GM12878 (cell line): ENCODE measurements around the gene RAPGEF1. TPM values are rescaled to one million over a fixed set of nuclear protein-coding genes. Genes with fewer than 3 reads are reported as not detected.

ENCODE experiments used
- ATAC-seq: fragments of 200-7000 bp; cut with Tn5 transposase; 3 replicates; pipeline ENCODE4 v1.9.1; 2020; ENCODE audit warnings: mild to moderate bottlenecking, moderate library complexity
- BruUV-seq: library from RNA; stranded (reverse); fragments of 400-500 nt; replicated peaks from 2 replicates; lab custom pipeline; 2021; lab: Mats Ljungman, UMichigan
- CTCF ChIA-PET: fragments of 300-600 bp; sonication (Branson Sonifier 250); formaldehyde crosslinking; extraction: SDS; loops from one replicate; lab custom pipeline; 2021; ENCODE audit warnings: inconsistent platforms; lab: Yijun Ruan, JAX
- POLR2A ChIA-PET: fragments of 350-600 bp; formaldehyde crosslinking; extraction: SDS; loops from one replicate; lab custom pipeline; 2021; ENCODE audit warnings: inconsistent platforms; lab: Charles Lee
- RAD21 ChIA-PET: fragments of 300-600 bp; sonication (Branson Sonifier 250); formaldehyde crosslinking; loops from one replicate; lab custom pipeline; 2023; ENCODE audit warnings: antibody characterized with exemption; ENCODE audit not compliant: unreplicated experiment; lab: Charles Lee
- SMC1A ChIA-PET: fragments of 300-600 bp; sonication (Branson Sonifier 250); formaldehyde crosslinking; loops from one replicate; lab custom pipeline; 2023; ENCODE audit not compliant: unreplicated experiment, uncharacterized antibody; lab: Charles Lee
- DNase-seq: peaks from one replicate; pipeline ENCODE4 v3.0.0-alpha.2; 2011; ENCODE audit warnings: low read depth, low spot score
- FAIRE-seq: peaks from 3 replicates; lab custom pipeline; 2011; peaks lifted over from hg19 to GRCh38; lab: Jason Lieb, UNC
- H2AFZ ChIP-seq: 2 replicates; pipeline ENCODE4 v1.6.0; 2011; ENCODE audit warnings: low read depth, low read length, control low read depth; ENCODE audit not compliant: control insufficient read depth
- H3K27ac ChIP-seq: 2 replicates; pipeline ENCODE4 v1.5.1; 2011; ENCODE audit warnings: control low read depth; ENCODE audit not compliant: control insufficient read depth, insufficient read depth
- H3K27me3 ChIP-seq, 2 experiments: replicated peaks in 1 of 2; 2 replicates each; pipeline versions ENCODE4 v1.6.0 to v1.6.1; 2011; ENCODE audit warnings: low read length in 1 of 2; ENCODE audit not compliant: control insufficient read depth in 2 of 2, insufficient read depth in 2 of 2
- H3K36me3 ChIP-seq, 2 experiments: 2 replicates each; pipeline ENCODE4 v1.5.1; 2011; ENCODE audit warnings: low read length in 1 of 2; ENCODE audit not compliant: control insufficient read depth in 2 of 2, insufficient read depth in 2 of 2
- H3K4me1 ChIP-seq: 2 replicates; pipeline ENCODE4 v1.6.1; 2011; ENCODE audit warnings: mild to moderate bottlenecking, low read length, moderate library complexity, mixed read lengths; ENCODE audit not compliant: control insufficient read depth, insufficient read depth
- H3K4me2 ChIP-seq: 2 replicates; pipeline ENCODE4 v1.6.0; 2011; ENCODE audit warnings: control low read depth; ENCODE audit not compliant: control insufficient read depth, insufficient read depth
- H3K4me3 ChIP-seq: fragments of 200-600 bp; sonication (generic); 2 replicates; pipeline ENCODE4 v1.5.1; 2016
- H3K79me2 ChIP-seq: 2 replicates; pipeline ENCODE4 v1.6.0; 2011; ENCODE audit warnings: low read length; ENCODE audit not compliant: control insufficient read depth, insufficient read depth
- H3K9ac ChIP-seq: 2 replicates; pipeline ENCODE4 v1.8.0; 2011; ENCODE audit warnings: low read length, control low read depth, mixed read lengths; ENCODE audit not compliant: control insufficient read depth, insufficient read depth
- H3K9me3 ChIP-seq: replicated peaks from 3 replicates; pipeline ENCODE4 v1.5.1; 2011; ENCODE audit warnings: mild to moderate bottlenecking, low read length; ENCODE audit not compliant: control insufficient read depth, insufficient read depth
- H4K20me1 ChIP-seq: 2 replicates; pipeline ENCODE4 v1.6.0; 2011; ENCODE audit not compliant: control insufficient read depth, insufficient read depth
- E4F1 ChIP-seq: fragments of 450-650 bp; IDR thresholded peaks from 2 replicates; pipeline ENCODE4 v1.6.1; 2018; ENCODE audit warnings: borderline replicate concordance, mild to moderate bottlenecking; ENCODE audit not compliant: partially characterized antibody
- FOXM1 ChIP-seq: IDR thresholded peaks from 2 replicates; pipeline ENCODE4 v1.6.1; 2012; ENCODE audit warnings: low read depth, mild to moderate bottlenecking, inconsistent platforms, low read length, moderate library complexity
- LARP7 ChIP-seq: fragments of 450-650 bp; IDR thresholded peaks from 2 replicates; pipeline ENCODE4 v1.6.1; 2017; ENCODE audit warnings: mild to moderate bottlenecking
- MTA3 ChIP-seq: IDR thresholded peaks from 2 replicates; pipeline ENCODE4 v1.6.1; 2012; ENCODE audit warnings: low read length, inconsistent platforms, borderline replicate concordance
- POU2F2 ChIP-seq: IDR thresholded peaks from 3 replicates; pipeline ENCODE4 v1.6.1; 2011; ENCODE audit warnings: low read depth, mild to moderate bottlenecking, low read length, borderline replicate concordance
- RAD51 ChIP-seq: fragments of 450-650 bp; IDR thresholded peaks from 2 replicates; pipeline ENCODE4 v1.6.1; 2016; ENCODE audit warnings: moderate library complexity, mild to moderate bottlenecking, inconsistent platforms
- RUNX3 ChIP-seq: IDR thresholded peaks from 2 replicates; pipeline ENCODE4 v1.6.1; 2012; ENCODE audit warnings: low read length, inconsistent platforms
- SMAD5 ChIP-seq: IDR thresholded peaks from 2 replicates; pipeline ENCODE4 v1.6.1; 2016; ENCODE audit warnings: antibody characterized with exemption, low read depth
- TARDBP ChIP-seq: IDR thresholded peaks from 2 replicates; pipeline ENCODE4 v1.6.1; 2016; ENCODE audit warnings: borderline replicate concordance
- ZNF217 ChIP-seq: fragments of 450-650 bp; IDR thresholded peaks from 2 replicates; pipeline ENCODE4 v1.6.1; 2017; ENCODE audit warnings: antibody characterized with exemption, mild to moderate bottlenecking
- ZNF622 ChIP-seq: fragments of 450-650 bp; IDR thresholded peaks from 2 replicates; pipeline ENCODE4 v1.6.1; 2017; ENCODE audit warnings: mild to moderate bottlenecking, inconsistent platforms
- ZSCAN29 ChIP-seq: fragments of 450-650 bp; IDR thresholded peaks from 2 replicates; pipeline ENCODE4 v1.6.1; 2017; ENCODE audit warnings: mild to moderate bottlenecking, moderate library complexity
- WGBS: methylation state at CpG from one replicate; pipeline ENCODE4 v1.1.6; 2016; ENCODE audit warnings: low lambda C conversion rate; ENCODE audit not compliant: insufficient replicate concordance, insufficient coverage; ENCODE audit errors: missing lambda C conversion rate; 5-methylcytosine and 5-hydroxymethylcytosine counted together
- in situ Hi-C: fragments of 300-500 bp; cut with MboI; formaldehyde crosslinking; loops from 9 replicates; pipeline ENCODE4 v1.14.3; 2018; ENCODE audit warnings: mixed read lengths
- intact Hi-C: fragments of 100-400 bp; cut with micrococcal nuclease; formaldehyde crosslinking; loops from one replicate; pipeline ENCODE4 v1.14.2; 2022; ENCODE audit not compliant: unreplicated experiment
- polyA plus RNA-seq, 11 experiments: library from polyadenylated mRNA; depleted of rRNA in 4 of 11; unstranded in 6 of 11; stranded (reverse) in 5 of 11; fragments of >200 nt; fragmentation: Nextera tagmentation in 4 of 11; fragmentation: Illumina TruSeq in 1 of 11; extraction: Ambion mirVana in 4 of 11; extraction: Trizol in 1 of 11; gene quantifications; 1 replicate in 1 of 11; 2 replicates in 10 of 11; pipeline versions ENCODE4 v1.2.1 to v1.2.3, GENCODE V29; 2011 to 2016; ENCODE audit warnings: inconsistent platforms in 2 of 11, missing spikeins in 2 of 11, low read depth in 1 of 11
- total RNA-seq, 4 experiments: library from RNA; depleted of rRNA in 3 of 4; stranded (reverse); fragments of >200 nt in 3 of 4; fragmentation: Illumina TruSeq in 1 of 4; extraction: Trizol in 1 of 4; gene quantifications; 2 replicates each; pipeline versions ENCODE4 v1.2.1 to v1.2.3, GENCODE V29; 2013 to 2021

The RAPGEF1 gene
- total and polyA plus RNA-seq, 10 of the 15 experiments (the other 5 are each of a cell fraction or from before 2014, with no cell fraction given) = 0.42 to 113 (median 45.9) TPM

GRCh38 chr9:131771646-131772045, 31.8 kb upstream of the RAPGEF1 start:
- Histone ChIP-seq H3K9ac (no peak overlapping the region), H4K20me1 (no peaks in the 10 kb centered on the region), H3K9me3 (no peaks in the 10 kb centered on the region)
- CTCF ChIA-PET = interaction anchor here (0.6 kb wide), 1 partner anchor 9 kb away, joined by 4 read pairs; no protein-coding TSS in a partner anchor
- no peak for DNase-seq
- intact Hi-C loops = no loop called here
- TF ChIP-seq ZNF217 (no peak), SMAD5 (no peak), RAD51 (no peak), MTA3 (no peak), POU2F2 (no peak), FOXM1 (no peak), E4F1 (no peak), ZSCAN29 (no peak), TARDBP (no peak), RUNX3 (no peak), ZNF622 (no peak), LARP7 (no peak)
- TF ChIP-seq, all 136 proteins: peak for 0
- no peak overlapping the region for H2AFZ ChIP-seq
- no peak overlapping the region for H3K4me3 ChIP-seq
- SMC1A ChIA-PET = no interaction called here
- WGBS = 23% methylated on average over 3 of the region's 3 CpGs
- H3K36me3 ChIP-seq = no peaks in the 10 kb centered on the region
- no peak for FAIRE-seq
- POLR2A ChIA-PET = interaction anchor here (0.6 kb wide), 1 partner anchor 10 kb away, joined by 3 read pairs; no protein-coding TSS in a partner anchor
- RAD21 ChIA-PET = no interaction called here
- H3K27ac ChIP-seq = no peak overlapping the region
- no TSS peak for BruUV-seq
- in situ Hi-C loops = no loop called here
- H3K79me2 ChIP-seq = no peaks in the 10 kb centered on the region
- H3K4me2 ChIP-seq = no peak overlapping the region
- H3K27me3 ChIP-seq = no peaks in the 10 kb centered on the region
- no peak for ATAC-seq
- no peaks in the 10 kb centered on the region for H3K4me1 ChIP-seq
